Liver (tissue), 9 donors: ENCODE measurements around the gene NR2F2. TPM values are rescaled to one million over a fixed set of nuclear protein-coding genes. Genes with fewer than 3 reads are reported as not detected.

Experiments used
- DNase-seq: peaks from one replicate; pipeline ENCODE4 v3.0.0-alpha.2; 2017; ENCODE audit warnings: low spot score
- H3K27ac ChIP-seq, 2 donors: one replicate each; pipeline ENCODE4 v1.7.0; 2013; ENCODE audit warnings: inconsistent platforms in 2 of 2, low read length in 2 of 2, control low read depth in 1 of 2, low read depth in 1 of 2, mild to moderate bottlenecking in 1 of 2
- H3K27me3 ChIP-seq, 4 donors: one replicate each; pipeline versions ENCODE4 v1.6.1 to v1.7.0; 2013; ENCODE audit warnings: low read length in 3 of 4, inconsistent platforms in 1 of 4, mild to moderate bottlenecking in 1 of 4, moderate library complexity in 1 of 4; ENCODE audit not compliant: control insufficient read depth in 4 of 4, insufficient read depth in 4 of 4
- H3K36me3 ChIP-seq, 4 donors: one replicate each; pipeline versions ENCODE4 v1.6.1 to v1.7.0; 2013; ENCODE audit warnings: low read length in 3 of 4, mild to moderate bottlenecking in 3 of 4, low read depth in 1 of 4, moderate library complexity in 1 of 4; ENCODE audit not compliant: control insufficient read depth in 4 of 4, insufficient read depth in 3 of 4
- H3K4me1 ChIP-seq, 4 donors: one replicate each; pipeline versions ENCODE4 v1.6.1 to v1.7.0; 2013; ENCODE audit warnings: low read length in 3 of 4, mild to moderate bottlenecking in 3 of 4, moderate library complexity in 1 of 4; ENCODE audit not compliant: control insufficient read depth in 4 of 4, insufficient read depth in 4 of 4
- H3K4me3 ChIP-seq, 3 donors: one replicate each; pipeline versions ENCODE4 v1.6.1 to v1.7.0; 2013; ENCODE audit warnings: low read length in 3 of 3, control low read depth in 1 of 3, low read depth in 1 of 3, mild to moderate bottlenecking in 1 of 3
- H3K9ac ChIP-seq, 2 donors: one replicate each; pipeline ENCODE4 v1.7.0; 2013; ENCODE audit warnings: low read length in 2 of 2, mild to moderate bottlenecking in 2 of 2, moderate library complexity in 2 of 2, control low read depth in 1 of 2, low read depth in 1 of 2
- H3K9me3 ChIP-seq, 4 donors: one replicate each; pipeline versions ENCODE4 v1.6.1 to v1.7.0; 2013; ENCODE audit warnings: low read length in 3 of 4; ENCODE audit not compliant: control insufficient read depth in 4 of 4
- ATF3 ChIP-seq: IDR thresholded peaks from 2 replicates; pipeline ENCODE4 v1.6.1; 2016; ENCODE audit warnings: antibody characterized with exemption
- CTCF ChIP-seq: fragments of 150-350 bp; IDR thresholded peaks from 2 replicates; pipeline ENCODE4 v1.5.1; 2017; ENCODE audit warnings: improper control_type of control experiment, low read depth, low read length; ENCODE audit not compliant: missing input control
- FOXA1 ChIP-seq: IDR thresholded peaks from 2 replicates; pipeline ENCODE4 v1.6.1; 2016; ENCODE audit warnings: antibody characterized with exemption
- GABPA ChIP-seq, 2 donors: IDR thresholded peaks in 1 of 2; conservative IDR thresholded peaks in 1 of 2; 2 replicates each; pipeline ENCODE4 v1.6.1; 2016; ENCODE audit warnings: antibody characterized with exemption in 2 of 2, mild to moderate bottlenecking in 1 of 2, moderate library complexity in 1 of 2
- NR2F2 ChIP-seq: IDR thresholded peaks from 2 replicates; pipeline ENCODE4 v1.6.1; 2016; ENCODE audit warnings: antibody characterized with exemption
- RAD21 ChIP-seq, 2 donors: IDR thresholded peaks; 2 replicates each; pipeline ENCODE4 v1.6.1; 2016; ENCODE audit warnings: antibody characterized with exemption in 2 of 2, mild to moderate bottlenecking in 2 of 2
- REST ChIP-seq: IDR thresholded peaks from 2 replicates; pipeline ENCODE4 v1.6.1; 2016; ENCODE audit warnings: antibody characterized with exemption, mild to moderate bottlenecking
- RXRA ChIP-seq, 2 donors: IDR thresholded peaks; 2 replicates each; pipeline ENCODE4 v1.6.1; 2017 to 2018; ENCODE audit warnings: antibody characterized with exemption in 2 of 2, mild to moderate bottlenecking in 1 of 2
- SP1 ChIP-seq: IDR thresholded peaks from 2 replicates; pipeline ENCODE4 v1.6.1; 2018; ENCODE audit warnings: antibody characterized with exemption, mild to moderate bottlenecking
- TAF1 ChIP-seq: conservative IDR thresholded peaks from 2 replicates; pipeline ENCODE4 v1.6.1; 2016; ENCODE audit warnings: antibody characterized with exemption, mild to moderate bottlenecking
- WGBS: extraction: QIAGEN DNeasy Blood & Tissue Kit; methylation state at CpG from one replicate; pipeline ENCODE4 v1.1.7; 2013; 5-methylcytosine and 5-hydroxymethylcytosine counted together
- polyA plus RNA-seq, 2 donors: library from polyadenylated mRNA; stranded (reverse) in 1 of 2; unstranded in 1 of 2; fragments of 200-250 nt in 1 of 2; fragments of >200 nt in 1 of 2; fragmentation: Nextera tagmentation in 1 of 2; extraction: Ambion mirVana in 1 of 2; gene quantifications; one replicate each; pipeline versions ENCODE4 v1.2.1 to v1.2.3, GENCODE V29; 2013 to 2015
- total RNA-seq, 2 donors: library from RNA; depleted of rRNA; stranded (reverse); fragments of >200 nt; gene quantifications; one replicate each; pipeline ENCODE4 v1.2.3, GENCODE V29; 2014
- donor health status: healthy.
- donor health status: healthy.
- donor health status: healthy.
- donor health status: healthy.
- donor health status: healthy.

Gene NR2F2
- total and polyA plus RNA-seq, 4 donors = 5.9 to 22.4 (median 9.2) TPM

GRCh38 chr15:96341513-96342405, 11.3 kb downstream of the NR2F2 start (continued):
- TF ChIP-seq REST = no peak
- no peak for TF ChIP-seq RAD21 (IDR thresholded peaks at IDR 0.05)
- no peak for TF ChIP-seq ATF3
- no peak for TF ChIP-seq FOXA1
- no peak for TF ChIP-seq CTCF

- TF ChIP-seq NR2F2 (no peak), FOXA1 (no peak), GABPA (IDR thresholded peaks at IDR 0.05 in 1 of 2, conservative IDR thresholded peaks at IDR 0.05 in 1 of 2) (no peak), SP1 (no peak), RXRA (IDR thresholded peaks at IDR 0.05) (no peak), TAF1 (no peak)
- H3K36me3 ChIP-seq = no peaks in the 10 kb centered on the region
- H3K27ac ChIP-seq = peak overlapping the region; percentile 53 to 73
- H3K4me1 ChIP-seq = peaks cover 7 to 31% (median 19%) of the 10 kb centered on the region in 4 donors
- H3K27me3 ChIP-seq = no peaks in the 10 kb centered on the region
- peak overlapping the region in 1 of 2 donors; percentile 27 for H3K9ac ChIP-seq
- no peaks in the 10 kb centered on the region for H3K9me3 ChIP-seq
- peak; percentile 30 for DNase-seq
- peak overlapping the region in 1 of 3 donors; percentile 10 for H3K4me3 ChIP-seq
- 57% methylated on average over 16 of the region's 16 CpGs for WGBS
Measured at GRCh38 chr15:96342406-96343112, 12.1 kb downstream of the NR2F2 start.
